ENCODE results near the gene DDX49.

DDX49 gene

DNA sequence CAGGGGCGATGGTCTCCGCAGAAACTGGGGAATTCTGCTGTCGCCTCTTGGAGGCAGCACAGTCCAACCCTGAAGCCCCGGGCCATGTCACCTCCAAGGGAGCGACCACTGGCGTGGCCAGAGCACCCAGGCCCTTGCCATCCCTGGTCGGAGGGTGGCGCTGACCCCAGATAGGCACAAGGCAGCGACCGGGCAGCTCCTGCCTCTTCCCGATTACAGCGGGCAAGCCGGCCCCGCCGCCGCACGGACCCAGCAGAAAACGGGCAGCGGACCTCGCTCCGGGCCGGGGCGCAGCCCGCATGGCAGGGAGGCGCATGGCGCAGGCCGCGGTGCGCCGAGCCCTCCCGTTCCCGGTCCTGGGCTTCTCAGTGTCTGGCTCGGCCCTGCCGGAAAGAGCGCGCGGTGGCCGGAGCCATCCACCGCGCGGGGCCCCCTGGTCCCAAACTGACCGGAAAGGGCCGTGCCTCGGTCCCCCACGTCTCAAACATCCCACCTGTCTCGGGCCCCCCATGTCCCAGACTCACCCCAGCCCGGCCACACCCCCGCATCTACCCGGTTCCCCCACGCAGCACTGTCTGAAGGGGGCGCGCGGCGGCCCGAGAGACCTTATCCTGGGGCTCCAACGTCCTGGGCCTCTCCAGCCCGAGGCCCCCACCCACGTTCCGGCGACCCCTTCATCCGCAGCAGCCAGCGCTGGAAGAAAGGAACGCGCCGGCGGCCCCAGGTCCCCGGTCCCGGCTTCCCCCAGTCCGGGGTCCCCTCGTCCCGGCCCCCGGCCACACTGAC lies 24.3 kb upstream of the DDX49 start:
- H3K27ac ChIP-seq = no peak overlapping the region
- DNase-seq (ENCODE audit: low spot score) = peak; percentile 49
- TF ChIP-seq, protein P1, sequence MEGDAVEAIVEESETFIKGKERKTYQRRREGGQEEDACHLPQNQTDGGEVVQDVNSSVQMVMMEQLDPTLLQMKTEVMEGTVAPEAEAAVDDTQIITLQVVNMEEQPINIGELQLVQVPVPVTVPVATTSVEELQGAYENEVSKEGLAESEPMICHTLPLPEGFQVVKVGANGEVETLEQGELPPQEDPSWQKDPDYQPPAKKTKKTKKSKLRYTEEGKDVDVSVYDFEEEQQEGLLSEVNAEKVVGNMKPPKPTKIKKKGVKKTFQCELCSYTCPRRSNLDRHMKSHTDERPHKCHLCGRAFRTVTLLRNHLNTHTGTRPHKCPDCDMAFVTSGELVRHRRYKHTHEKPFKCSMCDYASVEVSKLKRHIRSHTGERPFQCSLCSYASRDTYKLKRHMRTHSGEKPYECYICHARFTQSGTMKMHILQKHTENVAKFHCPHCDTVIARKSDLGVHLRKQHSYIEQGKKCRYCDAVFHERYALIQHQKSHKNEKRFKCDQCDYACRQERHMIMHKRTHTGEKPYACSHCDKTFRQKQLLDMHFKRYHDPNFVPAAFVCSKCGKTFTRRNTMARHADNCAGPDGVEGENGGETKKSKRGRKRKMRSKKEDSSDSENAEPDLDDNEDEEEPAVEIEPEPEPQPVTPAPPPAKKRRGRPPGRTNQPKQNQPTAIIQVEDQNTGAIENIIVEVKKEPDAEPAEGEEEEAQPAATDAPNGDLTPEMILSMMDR (conservative IDR thresholded peaks at IDR 0.05; ENCODE audit: low read depth) = peak; percentile 54
- POLR2A ChIA-PET (ENCODE audit: low non-redundant PET) = interaction anchor here (0.6 kb wide), 1 partner anchor 30 kb away, joined by 6 read pairs; no protein-coding TSS in a partner anchor
- CTCF ChIA-PET = interaction anchor here (0.5 to 2.0 kb wide), 4 partner anchors 10 to 445 kb away, joined by 3 to 7 read pairs (median 3); no protein-coding TSS in a partner anchor

DNA sequence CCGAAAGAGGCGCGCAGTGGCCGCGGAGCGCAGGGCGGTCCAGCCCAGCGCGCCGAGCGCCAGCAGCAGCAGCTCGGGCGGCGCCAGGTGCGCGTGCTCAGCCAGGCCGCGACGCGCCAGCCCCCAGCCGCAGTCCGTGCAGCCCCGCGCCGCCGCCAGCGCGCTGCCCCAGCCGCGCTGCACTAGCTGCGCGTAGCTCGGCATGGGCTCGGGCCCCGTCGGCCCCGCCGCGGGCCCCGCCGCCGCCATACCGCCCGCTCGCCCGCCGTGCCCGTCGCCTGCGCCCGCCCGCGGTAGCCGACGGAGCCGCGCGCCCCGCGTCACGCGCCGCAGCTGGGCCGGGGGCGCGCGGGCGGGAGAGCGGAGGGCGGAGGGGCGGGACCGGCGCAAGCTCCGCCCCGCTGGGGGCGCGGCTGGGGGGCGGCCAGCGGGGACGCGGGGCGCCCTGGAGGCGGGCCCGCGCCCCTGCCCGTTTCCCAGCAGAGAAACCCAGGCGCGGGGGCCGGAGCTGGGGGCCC lies 23.6 kb upstream of the DDX49 start, which contains the start of gene CERS1:
CERS1 (minus strand) TSS at position 335 of the 518 bp plus-strand sequence; CDS start at position 249, 86 bp downstream.
- no peak within 1 kb of the TSS for H3K27ac ChIP-seq
- ChIA-PET POLR2A (ENCODE audit: low non-redundant PET) (interaction anchor here (0.6 kb wide), 1 partner anchor 22 kb away, joined by 3 read pairs; no protein-coding TSS in a partner anchor), CTCF (interaction anchor here (0.5 to 0.6 kb wide), 2 partner anchors 105 to 301 kb away, joined by 3 read pairs; no protein-coding TSS in a partner anchor)
- TF ChIP-seq, protein P1 (conservative IDR thresholded peaks at IDR 0.05; ENCODE audit: low read depth) = no peak
- DNase-seq (ENCODE audit: low spot score) = no peak

DNA sequence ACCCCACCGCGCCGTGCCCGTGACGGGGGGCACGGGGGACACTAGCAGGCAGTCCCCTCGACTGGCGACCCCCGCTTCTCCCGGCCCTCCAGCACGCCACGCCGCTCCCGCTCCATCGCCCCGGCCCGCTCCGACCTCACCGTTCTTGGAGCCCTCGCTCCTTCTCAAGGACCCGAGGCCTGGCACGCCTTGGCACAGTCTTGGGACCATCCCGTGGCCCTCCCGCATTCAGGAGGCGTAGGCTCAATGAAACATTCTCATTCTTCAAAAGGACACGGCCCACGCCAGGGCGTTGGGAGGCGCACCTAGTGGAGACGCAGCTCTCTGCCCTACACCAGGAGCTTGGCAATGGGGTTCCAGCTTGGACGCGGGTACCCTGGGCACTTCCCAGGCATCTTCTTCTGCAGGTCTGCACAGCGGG lies 23.1 kb upstream of the DDX49 start:
- TF ChIP-seq, protein P1 (conservative IDR thresholded peaks at IDR 0.05; ENCODE audit: low read depth) = no peak
- peak; percentile 54 for DNase-seq (ENCODE audit: low spot score)
- ChIA-PET CTCF (interaction anchor here (0.5 to 1.1 kb wide), 4 partner anchors 30 to 493 kb away, joined by 3 to 4 read pairs (median 4); no protein-coding TSS in a partner anchor), POLR2A (ENCODE audit: low non-redundant PET) (no interaction called here)
- H3K27ac ChIP-seq = no peak overlapping the region

DNA sequence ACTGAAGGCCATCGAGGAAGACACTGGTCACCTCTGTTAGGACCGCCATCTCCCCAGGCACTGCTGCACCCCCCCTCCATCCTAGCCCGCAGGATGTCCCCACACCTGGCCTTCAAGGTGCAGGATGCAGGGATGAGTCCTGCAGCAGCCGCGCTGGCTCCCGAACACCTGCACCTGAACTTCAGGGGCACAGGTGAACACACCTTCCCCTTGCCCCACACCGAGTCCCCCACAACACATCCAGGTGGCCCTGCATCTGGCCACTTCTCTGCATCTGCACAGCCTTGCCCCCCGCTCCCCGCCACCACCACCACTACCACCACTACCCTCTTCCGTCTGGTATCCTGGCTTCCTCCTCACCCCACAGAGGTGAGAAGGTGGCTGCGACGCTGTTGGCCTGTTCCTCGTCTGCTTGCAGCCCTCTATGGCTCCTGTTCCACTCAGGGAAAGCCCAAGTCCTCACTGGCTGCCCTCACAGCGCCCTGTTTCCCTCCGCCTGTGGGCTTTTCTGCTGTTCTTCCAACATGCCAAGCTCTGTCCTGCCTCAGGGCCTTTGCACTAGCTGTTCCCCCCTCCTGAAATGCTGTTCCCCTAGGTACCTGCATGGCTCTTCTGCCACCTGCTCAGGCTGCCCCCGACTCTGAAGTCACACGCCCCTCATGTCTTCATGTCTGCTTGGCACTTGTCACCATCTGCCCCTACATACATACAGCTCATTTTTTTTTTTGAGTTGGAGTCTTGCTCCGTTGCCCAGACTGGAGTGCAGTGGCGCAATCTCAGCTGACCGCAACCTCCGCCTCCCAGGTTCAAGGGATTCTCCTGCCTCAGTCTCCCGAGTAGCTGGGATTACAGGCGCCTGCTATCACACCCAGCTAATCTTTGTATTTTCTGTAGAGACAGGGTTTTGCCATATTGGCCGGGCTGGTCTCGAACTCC lies 22.2 kb upstream of the DDX49 start:
- TF ChIP-seq, protein P1 (conservative IDR thresholded peaks at IDR 0.05; ENCODE audit: low read depth) = no peak
- CTCF ChIA-PET = interaction anchor here (0.6 to 1.1 kb wide), 3 partner anchors 31 to 492 kb away, joined by 3 to 4 read pairs (median 4); no protein-coding TSS in a partner anchor
- DNase-seq (ENCODE audit: low spot score) = no peak
- H3K27ac ChIP-seq = no peak overlapping the region
- POLR2A ChIA-PET (ENCODE audit: low non-redundant PET) = no interaction called here

DNA sequence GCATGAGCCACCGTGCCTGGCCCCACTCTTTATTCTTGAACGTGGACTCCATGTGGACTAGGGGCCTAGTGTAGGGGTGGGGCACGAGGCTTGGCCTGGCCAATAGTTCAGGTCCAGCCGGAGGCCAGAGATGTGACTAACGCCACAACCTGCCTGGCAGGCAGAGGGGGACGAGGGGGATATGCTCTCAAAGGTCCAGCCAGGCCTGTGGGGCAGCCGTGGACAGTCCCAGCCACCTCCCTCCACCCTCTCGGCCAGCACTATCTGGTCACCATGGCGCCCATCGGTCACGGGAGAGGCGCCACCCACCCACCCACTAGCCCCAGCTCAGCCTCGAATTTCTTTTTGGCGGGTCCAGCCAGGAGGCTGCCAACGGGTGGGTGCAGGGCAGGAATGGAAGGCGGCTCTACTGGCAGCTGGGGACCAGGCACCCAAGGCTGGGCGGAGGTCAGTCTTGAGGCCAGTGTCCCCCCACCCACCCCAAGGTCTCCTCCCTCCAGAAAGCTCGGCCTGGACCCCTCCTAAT lies 21.4 kb upstream of the DDX49 start:
- TF ChIP-seq, protein P1 (conservative IDR thresholded peaks at IDR 0.05; ENCODE audit: low read depth) = no peak
- ChIA-PET CTCF (interaction anchor here (1.0 kb wide), 1 partner anchor 32 kb away, joined by 3 read pairs; no protein-coding TSS in a partner anchor), POLR2A (ENCODE audit: low non-redundant PET) (no interaction called here)
- no peak for DNase-seq (ENCODE audit: low spot score)
- no peak overlapping the region for H3K27ac ChIP-seq

Data from RWPE1 (cell line).